GF-D8 (cell line): ENCODE measurements around the gene DBH.

Experiments
- DNase-seq: peaks from one replicate; lab custom pipeline; 2025; lab: John Stamatoyannopoulos, UW

Gene DBH

DNA sequence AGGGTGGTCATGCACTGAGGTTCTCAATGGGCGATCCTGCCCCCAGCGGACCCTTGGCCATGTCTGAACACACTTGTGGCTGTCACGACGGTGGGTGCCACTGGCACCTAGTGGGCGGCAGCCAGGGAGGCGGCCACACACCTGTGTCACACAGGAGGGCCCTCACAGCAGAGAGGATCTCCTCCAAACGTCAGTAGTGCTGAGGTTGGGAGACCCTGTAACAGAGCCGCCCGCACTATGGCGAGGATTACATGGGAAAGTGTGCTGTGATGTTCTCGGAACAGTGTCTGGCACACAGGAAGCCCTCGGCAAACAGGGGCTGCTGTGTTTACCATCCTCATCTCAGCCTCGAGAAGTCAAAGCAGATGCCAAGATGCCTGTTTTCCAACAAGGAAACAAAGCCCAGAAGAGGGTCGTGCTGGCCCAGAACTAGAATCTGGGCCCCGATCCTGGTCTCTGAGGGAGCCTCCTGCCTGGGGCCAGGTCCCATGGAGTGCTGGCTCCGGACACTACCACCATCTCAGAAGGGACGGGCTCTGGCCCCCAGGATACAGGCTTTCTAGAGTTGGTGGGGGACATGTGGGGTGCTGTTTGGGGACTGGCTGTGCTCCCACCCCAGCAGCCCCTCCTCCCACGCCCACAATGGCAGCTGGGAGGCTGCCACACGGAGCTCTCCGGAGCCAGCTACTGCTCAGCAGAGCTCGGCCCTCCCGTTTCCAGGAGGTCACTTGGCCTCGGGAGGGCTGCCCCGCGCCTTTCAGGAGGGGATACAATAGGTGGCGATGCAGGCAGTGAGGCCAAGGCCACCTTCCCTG lies 48.2 kb downstream of the DBH start:
- no peak for DNase-seq

- DNase-seq = no peak
Measured at GRCh38 chr9:133684936-133685361, 48.8 kb downstream of the DBH start.

DNA sequence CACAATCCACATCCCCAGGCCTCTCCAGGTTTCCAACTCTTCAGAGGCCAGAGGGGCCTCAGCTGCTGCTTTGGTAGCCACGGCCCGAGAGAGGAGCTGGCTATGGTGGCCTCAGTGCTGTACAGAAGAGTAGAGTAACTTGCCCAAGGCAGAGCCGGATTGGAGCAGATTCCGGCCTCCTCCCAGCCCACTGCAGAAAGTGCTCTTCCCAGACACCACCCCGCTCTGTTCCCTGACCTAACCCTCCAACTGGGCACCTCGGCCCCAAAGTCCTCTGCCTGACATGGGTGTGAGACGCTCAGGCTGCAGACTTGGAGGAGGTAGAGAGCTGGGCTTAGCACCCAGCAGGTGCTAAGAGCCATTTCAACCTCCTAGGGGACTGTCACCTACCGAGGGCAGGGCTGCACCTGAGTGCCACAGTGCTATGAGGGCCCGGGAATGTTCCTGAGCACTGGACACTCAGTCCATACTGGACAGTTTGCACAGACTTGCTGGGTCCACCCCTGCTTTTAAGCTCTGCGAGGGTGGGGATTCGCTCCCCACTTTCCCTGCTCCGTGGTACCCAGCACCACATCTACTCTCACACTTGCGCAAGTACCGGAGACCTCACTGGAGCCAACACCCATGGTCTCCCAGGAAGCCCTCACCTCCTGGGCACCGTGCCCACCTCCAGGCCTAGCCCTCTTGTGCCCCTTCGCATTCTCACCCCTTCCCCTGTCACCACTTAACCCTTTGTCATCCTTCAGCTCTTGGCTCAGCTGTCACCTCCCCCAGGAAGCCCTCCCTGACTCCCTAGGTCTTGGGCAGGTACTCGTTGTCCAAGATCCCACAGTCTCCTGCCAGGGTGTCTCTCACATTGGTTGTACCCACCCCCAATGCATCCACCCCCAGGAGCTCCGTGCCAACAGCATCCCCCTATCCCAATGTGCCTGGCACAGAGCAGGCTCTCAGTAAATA lies 49.8 kb downstream of the DBH start:
- no peak for DNase-seq

DNA sequence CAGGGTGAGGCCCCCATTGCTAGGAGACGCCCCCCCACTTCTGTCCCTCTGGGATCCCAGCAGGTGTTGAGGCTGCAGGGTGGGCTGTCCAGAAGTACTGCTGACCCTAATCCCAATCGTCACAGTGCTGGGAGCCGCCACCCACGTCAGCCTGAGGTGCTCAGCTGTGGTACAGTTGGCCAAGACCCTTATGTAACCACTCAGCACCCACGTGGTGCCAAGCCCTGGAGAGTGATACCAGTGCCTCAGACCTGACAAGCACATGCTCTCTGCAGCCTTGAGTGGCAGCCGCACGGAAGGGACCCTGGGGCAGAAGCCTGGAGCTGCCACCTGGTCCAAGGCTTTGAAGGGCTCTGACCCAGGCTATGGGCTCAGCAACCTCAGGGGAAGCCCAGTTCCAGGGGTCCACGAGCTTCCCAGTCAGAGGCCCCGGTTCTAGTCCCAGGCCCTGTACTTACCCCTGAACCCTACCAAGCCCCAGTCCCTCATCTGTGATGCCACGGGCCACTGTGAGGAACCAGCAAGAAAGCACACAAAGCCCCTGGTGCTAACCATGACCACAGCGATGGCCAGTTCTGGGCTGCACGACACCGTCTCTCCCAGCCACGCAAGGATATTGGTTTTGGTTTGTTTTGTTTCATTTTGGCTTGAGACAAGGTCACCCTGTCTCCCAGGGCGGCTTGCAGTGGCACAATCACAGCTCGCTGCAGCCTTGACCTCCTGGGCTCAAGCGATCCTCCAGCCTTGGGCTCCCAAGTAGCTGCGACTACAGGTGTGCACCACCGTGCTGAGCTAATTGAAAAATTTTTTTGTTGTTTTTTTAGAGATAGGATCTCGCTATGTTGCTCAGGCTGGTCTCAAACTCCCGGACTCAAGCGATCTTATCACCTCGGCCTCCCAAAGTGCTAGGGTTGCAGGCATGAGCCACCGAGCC lies 50.7 kb downstream of the DBH start:
- no peak for DNase-seq

DNA sequence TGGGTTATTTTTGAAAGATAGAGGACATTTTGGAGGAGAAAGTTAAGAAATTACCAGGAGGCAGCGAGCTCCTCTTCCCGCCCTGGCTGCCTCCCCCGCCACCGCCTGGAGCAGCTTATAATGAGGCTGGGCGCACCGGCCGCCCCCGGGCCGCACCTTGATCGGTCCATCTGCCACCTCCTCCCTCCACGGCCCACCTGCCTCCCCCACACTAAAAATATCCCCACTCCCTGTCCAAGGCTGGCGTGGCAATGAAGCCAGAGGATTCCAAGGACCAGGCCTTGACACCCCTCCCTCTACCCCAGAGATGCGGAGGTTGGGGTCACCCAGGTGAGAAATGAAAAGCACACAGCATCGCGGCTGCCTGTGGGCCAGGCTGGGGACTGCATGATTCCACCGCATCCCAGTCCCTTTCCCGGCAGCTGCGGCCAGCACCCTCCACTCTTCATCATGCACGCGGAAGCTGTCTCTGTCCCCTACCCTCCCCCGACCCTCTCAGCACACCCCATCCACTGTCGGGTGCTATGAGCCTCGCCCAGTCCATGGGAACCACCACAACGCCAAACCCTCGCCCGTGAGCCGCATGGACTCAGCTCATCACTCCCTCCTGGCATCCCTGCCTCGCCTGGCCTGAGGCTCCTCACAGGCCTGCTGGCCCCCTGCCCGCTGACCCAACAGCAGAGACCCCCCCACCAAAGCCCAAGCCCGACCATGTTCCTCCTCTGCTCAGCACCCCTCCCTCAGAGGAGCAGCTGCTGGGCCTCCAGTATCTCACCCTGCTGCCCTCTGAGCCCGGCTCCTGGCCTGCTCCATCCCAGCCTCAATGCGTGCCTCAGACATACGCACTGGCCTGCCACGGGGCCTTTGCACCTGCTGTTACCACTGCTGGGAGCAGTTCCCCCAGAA lies 51.9 kb downstream of the DBH start:
- no peak for DNase-seq

DNA sequence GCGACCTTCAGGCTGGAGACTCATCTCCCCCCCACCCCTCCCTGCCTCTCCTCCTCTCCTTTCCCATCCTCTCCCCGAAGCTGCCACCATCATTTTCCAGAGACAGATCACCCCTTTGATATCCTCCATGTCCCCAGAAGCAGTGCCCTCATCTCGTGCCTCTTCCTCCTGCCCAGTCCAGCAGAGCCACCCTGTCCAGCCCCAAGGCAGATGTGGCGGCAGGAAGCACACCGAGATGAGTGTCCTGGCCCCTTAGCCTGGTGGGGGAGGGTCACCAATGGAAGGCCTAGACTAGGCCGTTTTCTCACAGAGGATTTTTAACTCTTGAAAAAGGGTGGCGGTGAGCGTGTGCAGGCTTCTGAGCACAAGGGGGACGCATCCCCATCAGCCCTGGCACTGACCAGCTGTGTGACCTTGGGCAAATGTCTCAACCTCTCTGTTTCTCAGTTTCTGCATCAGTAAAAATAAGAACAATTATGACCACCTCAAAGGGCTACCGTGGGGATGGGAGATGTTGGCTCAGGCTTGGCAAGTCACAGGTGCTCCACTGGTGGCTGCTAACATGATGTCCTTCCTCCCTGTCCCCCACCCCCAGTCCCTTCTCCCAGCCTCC lies 53.1 kb downstream of the DBH start:
- DNase-seq = no peak

- DNase-seq = no peak
Measured at GRCh38 chr9:133690081-133690561, 54.0 kb downstream of the DBH start.

- no peak for DNase-seq
Measured at GRCh38 chr9:133691191-133691590, 55.0 kb downstream of the DBH start.

- no peak for DNase-seq
Measured at GRCh38 chr9:133691626-133692363, 55.6 kb downstream of the DBH start.

DNA sequence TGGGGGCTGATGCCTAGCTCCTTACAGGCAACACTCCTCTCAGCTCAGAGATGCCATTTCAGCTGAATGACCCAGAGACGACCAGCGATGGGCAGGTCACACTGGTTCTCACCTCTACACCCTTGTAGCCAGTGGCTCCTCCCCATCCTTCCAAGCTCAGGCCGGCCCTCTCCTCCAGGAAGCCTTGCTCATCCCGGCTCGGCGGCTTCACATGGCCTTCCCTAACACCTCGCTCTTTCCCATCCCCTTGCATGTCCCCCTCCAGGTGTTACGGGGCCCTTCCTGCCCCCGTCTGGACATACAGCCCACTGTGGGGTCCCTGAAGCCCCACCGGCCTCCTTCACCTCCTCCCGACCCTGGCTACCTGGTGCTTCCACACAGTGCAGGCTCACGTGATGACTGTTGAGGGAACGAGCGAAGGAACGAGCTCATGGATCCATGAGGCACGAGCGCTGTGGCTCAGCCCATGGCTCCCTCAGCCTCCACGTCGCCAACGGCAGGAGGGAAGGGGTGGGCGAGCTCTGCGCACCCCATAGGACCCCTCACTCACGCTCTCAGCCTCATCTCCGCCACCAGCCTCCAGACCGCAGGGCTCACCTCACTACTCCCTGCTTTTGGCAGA lies 56.3 kb downstream of the DBH start:
- DNase-seq = no peak

- DNase-seq = no peak
Measured at GRCh38 chr9:133693116-133693515, 57.0 kb downstream of the DBH start.

DNA sequence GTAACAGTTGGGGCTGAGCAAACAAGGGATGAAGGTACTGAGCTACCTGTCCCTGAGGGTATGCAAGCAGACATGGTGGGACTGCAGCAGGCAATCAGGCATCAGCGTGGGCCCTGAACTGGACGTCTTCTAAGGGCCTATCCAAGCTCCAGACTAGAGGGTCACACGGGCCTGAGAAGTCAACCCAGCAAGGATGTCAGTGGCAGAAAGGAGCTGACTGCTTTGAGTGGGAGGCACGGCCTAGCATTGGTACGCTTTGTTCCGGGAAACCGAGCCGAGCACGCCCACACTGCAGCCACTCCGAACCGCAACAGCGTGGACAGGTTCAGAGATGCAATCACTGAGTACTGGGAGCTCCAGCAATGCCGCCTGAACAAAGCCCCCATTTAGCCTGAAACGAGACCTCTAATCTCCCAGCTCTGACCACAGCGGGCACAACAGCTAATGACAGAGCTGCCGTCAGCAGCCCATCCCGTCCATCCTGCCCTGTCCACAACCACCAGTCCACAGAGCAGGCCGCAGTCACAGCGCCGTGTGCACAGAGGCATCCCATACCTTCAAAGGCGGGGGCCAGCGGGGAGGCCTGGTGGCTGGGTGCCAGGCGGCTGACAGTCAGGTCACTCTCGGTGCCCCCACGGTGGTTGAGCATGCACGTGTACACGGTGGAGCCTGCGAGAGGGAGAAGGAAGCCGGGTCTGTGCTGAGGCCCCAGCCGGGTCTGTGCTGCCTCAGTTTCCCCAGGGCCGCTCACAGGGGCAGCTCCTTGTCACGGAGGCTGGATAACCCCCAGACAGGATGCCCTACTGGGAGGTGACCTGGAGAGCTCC lies 57.8 kb downstream of the DBH start:
- no peak for DNase-seq

DNA sequence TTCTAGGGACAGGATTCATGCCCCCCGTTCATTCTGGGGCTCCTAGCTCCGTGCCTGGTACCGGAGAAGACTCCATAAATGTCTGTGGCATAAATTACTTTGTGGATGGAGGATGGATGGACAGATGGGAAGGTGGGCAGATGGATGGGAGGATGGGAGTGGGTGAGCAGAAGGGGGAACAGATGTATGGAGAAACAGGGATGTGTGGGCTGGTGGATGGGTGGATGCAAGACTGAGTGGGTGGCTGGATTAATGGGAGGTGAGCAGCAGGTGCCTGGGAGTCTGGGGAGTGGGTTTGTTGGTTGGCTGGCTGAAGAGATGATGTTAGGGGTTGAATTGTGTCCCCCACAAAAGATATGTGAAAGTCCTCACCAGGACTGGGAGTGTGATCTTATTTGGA lies 58.5 kb downstream of the DBH start:
- no peak for DNase-seq

DNA sequence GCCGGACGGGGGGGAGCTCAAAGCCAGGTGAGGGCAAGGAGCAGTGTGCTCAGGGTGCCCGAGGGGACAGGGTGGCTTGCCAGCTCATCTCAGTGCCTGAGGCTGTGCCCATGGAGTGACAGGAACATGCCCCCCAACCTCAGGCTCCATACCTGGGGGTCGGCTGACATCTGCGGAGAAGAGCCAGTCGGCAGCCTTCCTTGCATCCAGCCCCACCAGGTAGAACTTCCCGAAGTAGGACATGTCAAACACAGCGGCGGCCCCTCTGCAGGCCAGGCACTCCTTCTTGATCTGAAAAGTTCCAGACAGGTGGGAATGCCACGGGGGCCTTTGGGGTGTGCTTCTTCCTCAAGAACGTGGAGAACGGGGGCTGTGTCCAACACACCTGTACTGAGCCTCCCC lies 59.9 kb downstream of the DBH start:
- DNase-seq = no peak

GRCh38 chr9:133699546-133699945 lies 63.4 kb downstream of the DBH start:
- no peak for DNase-seq

DNA sequence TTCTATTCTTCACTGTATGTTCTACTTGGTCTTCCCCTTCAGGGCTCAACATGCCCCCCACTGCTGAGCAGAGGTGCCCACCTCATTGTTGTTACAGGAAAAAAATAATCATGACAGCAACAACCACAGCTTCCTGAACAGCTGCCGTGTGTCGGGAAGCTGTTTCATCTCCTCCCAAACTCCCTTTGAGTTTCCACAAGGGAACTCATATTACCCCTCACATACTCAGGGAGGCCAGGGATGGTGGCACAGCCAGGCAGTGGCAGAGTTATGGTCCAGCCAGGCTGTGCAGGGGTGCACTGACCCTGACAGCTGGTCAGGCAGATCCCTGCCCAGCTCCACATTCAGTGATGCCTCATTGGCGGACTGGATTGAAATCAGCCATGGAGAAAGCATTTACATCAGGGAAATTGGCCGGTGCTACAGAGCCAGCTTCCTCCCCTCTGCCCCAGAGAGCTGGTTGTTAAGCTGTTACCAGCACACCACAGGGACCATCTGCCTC lies 64.7 kb downstream of the DBH start:
- no peak for DNase-seq

DNA sequence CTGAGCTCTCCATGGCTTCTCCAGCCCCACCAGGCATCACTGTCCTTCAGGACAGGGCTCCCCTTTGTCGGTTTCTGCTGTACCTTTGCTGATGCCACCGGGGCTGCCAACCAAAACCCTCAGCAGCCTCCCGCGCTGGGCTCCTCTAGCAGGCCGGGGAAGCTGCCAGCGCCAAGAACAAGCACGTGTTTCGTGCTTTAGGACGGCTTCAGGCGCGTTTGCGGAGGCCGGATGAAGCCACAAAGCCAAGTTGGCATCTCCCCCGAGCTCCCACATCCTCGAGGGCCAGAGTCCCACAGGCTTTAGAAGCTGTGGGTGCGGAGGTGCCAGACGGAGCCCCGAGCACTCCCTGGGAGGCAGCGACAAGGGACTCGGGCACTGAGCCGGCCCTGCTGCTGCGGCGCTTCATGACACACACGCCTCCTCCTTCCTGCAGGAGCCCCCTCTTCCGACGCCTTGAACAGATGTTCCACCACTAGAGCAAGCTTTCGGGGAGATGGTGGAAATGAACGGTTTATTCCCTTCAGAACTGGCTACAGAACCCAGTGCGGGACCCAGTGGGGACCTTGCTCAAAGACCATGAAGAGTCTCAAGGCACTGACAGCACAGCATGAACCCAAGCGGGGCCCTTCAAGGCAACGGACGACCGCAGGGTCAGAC lies 65.3 kb downstream of the DBH start:
- DNase-seq = no peak
